ENCODE data around the gene IFRD2.
"Not testable (repeated sequence)": the region's sequence is repeated elsewhere in the genome, so short reads cannot be mapped to it uniquely, and the experiment has no call there.

The IFRD2 gene

GRCh38 chr3:50300681-50301254 lies 8.5 kb upstream of the IFRD2 start:
- DNase-seq: peak; percentile 29

- DNase-seq: peak; percentile 35
Measured at GRCh38 chr3:50299929-50300680, 7.9 kb upstream of the IFRD2 start.

- no peak for DNase-seq
Measured at GRCh38 chr3:50299638-50299928, 7.4 kb upstream of the IFRD2 start.

GRCh38 chr3:50298836-50299637 lies 6.8 kb upstream of the IFRD2 start, which contains the start of the genes HYAL3 and NAA80:
HYAL3 (minus strand) TSS chr3:50299405; CDS start chr3:50295602, 3,803 bp downstream.
NAA80 (minus strand) TSS chr3:50299405; CDS start chr3:50297463, 1,942 bp downstream.
- DNase-seq: peak; percentile 100

DNA sequence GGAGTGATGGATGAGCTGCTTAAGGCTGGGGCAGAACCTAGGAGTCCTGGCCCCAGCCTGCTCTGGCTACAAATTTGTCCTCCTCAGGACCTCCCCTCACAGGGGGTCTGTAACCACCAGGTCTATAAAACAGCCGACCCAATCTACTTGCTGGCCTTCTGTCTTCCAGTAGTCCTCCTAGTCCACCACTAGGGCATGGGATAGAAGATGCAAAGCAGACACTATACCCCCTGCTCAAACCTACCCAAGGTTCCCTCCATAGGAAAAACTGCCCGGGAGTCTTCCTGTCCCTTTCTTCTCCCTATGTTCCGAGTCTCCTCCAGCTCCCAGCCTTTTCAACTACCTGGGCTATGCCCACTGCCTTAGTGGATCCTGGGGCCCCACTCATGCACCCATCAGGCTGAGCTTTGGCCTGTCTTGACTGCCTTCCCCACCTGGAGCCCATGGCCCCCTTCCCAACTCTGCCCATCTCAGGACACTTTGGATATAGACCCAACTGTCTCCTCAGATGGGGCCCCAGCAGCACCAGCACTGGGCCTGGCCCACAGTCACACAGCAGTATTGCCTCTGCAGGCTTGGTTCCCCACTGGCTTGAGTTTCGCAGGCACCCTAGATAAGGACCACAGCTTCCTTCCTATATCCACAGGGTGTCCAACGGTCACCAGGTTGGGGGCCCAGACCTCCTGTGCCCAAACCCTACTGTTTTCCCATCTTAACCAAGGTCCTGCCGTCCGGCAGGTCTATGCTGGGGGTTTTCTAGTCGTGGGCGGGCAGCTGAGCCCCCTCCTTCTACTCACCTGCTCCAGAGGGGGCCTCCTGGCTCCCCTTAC lies 5.9 kb upstream of the IFRD2 start:
- DNase-seq: peak; percentile 36

DNA sequence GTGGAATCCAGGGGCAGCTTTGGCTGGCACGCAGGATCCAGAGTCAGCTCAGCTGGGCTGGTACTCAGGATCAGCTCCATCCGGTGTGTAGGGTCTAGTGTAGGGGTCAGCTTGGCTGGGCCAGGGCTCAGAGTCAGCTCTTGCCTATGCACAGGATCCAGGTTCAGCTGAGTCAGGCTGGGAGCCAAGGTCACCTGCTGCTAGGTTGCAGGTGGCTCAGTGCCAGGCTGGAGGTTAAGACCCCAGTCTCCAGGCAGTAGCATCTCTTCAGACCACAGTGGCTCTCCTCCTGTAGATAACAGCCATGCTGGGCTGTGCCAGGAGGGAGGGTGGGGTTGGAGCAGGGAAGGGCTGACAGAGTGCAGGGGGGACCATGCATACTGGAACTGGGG lies 5.2 kb upstream of the IFRD2 start:
- DNase-seq: peak; percentile 33

GRCh38 chr3:50296721-50297383 lies 4.6 kb upstream of the IFRD2 start:
- peak; percentile 46 for DNase-seq

GRCh38 chr3:50295553-50296431 lies 3.6 kb upstream of the IFRD2 start:
- peak; percentile 32 for DNase-seq

- DNase-seq: peak; percentile 33
Measured at GRCh38 chr3:50294492-50295403, 2.5 kb upstream of the IFRD2 start.

DNA sequence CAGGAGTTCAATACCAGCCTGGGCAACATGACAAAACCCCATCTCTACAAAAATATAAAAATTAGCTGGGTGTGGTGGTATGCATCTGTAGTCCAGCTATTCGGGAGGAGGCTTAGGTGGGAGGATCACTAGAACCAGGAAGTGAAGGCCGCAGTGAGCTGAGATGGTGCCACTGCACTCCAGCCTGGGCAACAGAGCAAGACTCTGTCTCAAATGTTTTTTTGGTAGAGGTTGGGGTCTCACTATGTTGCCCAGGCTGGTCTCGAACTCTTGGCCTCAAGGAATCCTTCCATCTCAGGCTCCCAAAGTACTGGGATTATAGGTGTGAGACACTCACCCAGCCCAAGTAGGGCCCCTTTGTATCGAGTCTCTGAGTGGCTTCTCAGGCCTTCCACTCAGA lies 1.9 kb upstream of the IFRD2 start:
- DNase-seq: no peak

DNA sequence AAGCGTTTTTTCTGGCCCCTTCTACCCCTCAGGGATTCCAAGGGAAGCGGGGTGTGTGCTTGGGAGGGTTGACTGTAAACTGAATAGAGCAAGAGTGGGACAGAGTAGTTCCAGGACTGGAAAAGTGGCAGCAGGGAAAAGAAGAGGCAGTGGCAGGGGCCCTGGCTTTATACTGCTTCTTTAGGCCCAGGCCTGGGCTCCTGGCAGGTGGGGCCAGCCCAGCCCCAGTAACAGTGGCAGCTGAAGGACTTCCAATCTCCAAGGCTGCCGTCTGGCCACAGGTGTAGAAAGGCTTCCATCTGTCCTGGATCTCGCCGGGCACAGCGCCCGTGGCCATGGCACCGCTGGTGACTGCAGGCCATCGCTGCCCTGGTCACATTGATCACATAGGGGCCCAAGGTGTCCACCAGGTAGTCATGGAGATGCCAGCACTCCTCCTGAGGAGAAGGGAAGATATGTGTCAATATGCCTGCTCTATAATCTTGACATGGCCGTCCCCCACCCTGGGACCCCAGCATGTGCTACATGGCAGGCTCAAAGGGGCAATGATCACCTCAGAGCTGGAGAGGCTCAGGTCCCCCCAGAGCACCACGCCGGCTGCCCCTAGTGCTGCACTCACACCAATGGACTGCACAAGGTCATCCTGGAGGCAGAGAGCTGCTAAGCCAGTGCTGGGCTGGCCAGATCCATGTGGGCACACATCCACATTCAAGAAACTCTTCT lies 1.0 kb upstream of the IFRD2 start:
- peak; percentile 33 for DNase-seq

DNA sequence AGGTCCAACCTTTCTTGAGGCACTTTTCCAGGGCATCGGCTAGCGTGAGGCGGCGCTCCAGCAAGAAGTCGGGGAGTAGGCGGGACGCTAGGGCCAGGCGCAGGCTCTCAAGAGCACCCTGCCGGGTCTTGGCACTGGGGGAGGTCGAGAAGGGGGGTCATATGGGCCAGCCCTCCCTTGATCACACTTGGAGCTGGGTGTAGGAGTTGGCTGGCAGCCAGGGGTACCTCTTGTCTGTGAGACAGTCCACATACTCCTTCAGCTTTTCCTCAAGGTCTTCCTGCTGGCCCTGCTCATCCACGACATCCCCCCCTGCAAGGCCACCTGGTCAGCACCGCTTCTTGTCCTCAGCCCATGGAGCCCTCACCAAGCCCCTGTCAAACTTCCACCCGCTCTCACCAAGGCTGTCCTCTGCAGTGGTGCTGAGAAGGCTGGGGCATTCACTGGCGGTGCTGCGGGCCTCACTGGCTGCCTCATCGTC lies 2.0 kb downstream of the IFRD2 start:
- peak; percentile 35 for DNase-seq

GRCh38 chr3:50289130-50289529 lies 3.1 kb downstream of the IFRD2 start:
- DNase-seq: peak; percentile 31

DNA sequence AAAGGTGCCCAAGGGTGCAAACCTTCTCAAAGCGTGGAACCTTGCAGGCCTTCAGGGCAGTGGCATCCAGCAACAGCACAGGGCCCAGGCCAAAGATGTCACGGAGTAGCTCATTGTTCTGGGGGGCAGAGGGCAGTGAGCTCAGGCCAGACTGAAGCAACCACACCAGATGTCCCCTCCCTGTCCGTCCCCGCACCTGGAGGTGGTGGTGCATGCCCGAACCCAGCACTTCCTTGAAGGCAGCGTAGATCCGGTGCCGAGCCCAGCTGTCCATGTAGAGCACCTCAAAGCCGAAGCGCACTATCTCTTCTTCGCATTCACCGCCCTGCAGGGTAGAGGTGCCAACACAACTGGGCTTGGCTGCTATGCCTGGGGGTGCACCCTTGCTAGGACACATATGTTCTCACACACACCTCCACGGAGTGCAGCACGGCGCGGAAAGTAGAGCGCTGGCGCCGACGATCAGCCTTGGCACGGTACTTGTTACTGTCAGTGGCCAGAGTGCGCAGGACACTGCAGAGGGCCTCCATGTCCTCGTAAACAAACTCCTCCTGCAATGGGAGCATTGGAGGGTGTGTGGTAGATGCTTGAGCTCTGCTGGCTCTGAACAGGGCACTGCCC lies 3.7 kb downstream of the IFRD2 start:
- DNase-seq: peak; percentile 25

DNA sequence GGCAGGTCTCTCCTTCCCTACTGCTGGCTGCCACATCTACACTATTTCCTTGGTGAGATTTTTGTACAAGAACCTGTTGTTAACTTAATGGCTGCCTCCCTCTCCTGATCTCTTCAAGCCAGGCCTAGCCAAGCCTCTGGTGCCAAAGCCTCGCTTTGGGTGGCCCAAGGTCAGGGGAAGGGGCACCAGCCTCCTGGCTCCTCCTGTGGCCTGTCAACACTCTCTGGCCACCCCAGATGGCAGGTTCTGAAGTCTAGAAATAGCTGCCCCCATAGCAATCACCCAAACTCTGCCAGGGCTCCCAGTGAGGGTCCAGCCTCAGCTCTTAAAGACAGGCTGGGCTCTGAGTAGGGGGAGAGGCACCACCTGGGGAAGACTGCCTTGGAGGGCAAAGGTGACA lies 5.0 kb downstream of the IFRD2 start:
- DNase-seq: no peak

DNA sequence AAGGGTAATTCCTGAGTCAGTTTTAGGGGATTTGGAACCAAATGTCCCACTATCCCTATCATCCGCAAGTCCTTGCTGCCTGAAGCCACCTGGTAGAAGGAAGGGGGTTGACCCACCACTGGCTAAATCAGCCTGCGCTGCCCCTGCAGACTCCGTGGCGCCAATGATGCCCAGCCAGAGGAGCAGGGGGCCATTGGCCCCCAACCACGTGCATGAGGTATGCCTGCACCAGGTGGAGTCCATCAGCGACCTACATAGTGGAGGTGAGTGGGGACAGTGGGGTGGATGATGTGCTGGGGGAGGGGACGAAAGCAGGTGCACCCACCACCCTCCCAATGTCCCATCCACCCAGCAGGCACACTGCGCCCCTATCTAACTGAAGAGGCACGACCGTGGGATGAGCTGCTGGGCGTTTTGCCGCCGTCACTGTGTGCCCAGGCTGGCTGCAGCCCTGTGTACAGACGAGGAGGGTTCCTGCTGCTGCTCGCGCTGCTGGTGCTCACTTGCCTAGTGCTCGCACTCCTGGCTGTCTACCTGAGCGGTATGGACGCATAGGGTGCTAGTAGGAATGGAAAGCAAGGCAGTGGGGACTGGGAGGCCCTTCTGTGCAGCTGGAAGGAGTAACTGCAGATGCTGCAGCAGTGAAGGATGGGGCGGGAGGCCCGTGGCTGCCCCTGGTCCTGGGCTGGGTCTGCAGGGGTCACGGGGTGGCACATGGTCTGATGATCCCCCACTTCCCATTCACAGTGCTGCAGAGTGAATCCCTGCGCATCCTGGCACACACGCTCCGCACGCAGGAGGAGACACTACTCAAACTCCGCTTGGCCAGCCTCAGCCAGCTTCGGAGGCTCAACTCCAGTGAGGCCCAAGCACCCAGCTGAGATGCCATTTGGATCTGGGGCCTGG lies 5.7 kb downstream of the IFRD2 start:
- peak; percentile 25 for DNase-seq

DNA sequence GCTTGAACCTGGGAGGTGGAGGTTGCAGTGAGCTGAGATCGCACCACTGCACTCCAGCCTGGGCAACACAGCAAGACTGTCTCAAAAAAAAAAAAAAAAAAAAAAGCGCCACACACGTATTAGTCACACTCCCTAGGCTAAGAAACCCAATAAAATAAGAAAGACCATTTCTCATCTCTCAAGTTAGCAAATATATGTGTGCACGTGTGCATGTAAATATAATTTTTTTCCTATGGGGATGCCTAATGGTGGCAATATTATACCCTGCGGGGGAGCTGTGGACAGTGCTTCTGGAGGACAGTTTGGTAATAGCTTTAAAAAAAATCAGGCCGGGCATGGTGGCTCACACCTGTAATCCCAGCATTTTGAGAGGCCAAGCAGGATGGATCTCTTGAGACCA lies 8.1 kb downstream of the IFRD2 start:
- not testable (repeated sequence) for DNase-seq

Measured in left hindlimb (tissue), 1 donor.